Activated naive CD4-positive, alpha-beta T cell treated with anti-CD3 and anti-CD28 coated beads, Interleukin-2, amount 50 U/mL, for 24 hours (primary cell): ENCODE results near the gene HSD11B1.
A peak's percentile ranks its signal among the peaks of the same experiment; 100 is the strongest.

Source experiments
- H3K27ac Mint-ChIP-seq: one replicate; pipeline ENCODE4 v1.8.0; 2021; ENCODE audit warnings: mild to moderate bottlenecking, mixed read lengths
- H3K27me3 Mint-ChIP-seq: one replicate; pipeline ENCODE4 v1.8.0; 2021; ENCODE audit warnings: mixed read lengths
- H3K36me3 Mint-ChIP-seq: one replicate; pipeline ENCODE4 v1.8.0; 2021; ENCODE audit warnings: mixed read lengths
- H3K4me1 Mint-ChIP-seq: one replicate; pipeline ENCODE4 v1.8.0; 2021; ENCODE audit warnings: mixed read lengths
- H3K4me3 Mint-ChIP-seq: one replicate; pipeline ENCODE4 v1.8.0; 2021; ENCODE audit warnings: mild to moderate bottlenecking, mixed read lengths
- H3K9me3 Mint-ChIP-seq: one replicate; pipeline ENCODE4 v1.8.0; 2021; ENCODE audit warnings: mixed read lengths

Gene HSD11B1

GRCh38 chr1:209706622-209707021, 2.0 kb downstream of the HSD11B1 start:
- H3K4me3 Mint-ChIP-seq, result no peak overlapping the region

GRCh38 chr1:209707308-209707707, 2.7 kb downstream of the HSD11B1 start:
- Mint-ChIP-seq H3K9me3 (no peaks in the 10 kb centered on the region), H3K4me3 (no peak overlapping the region), H3K36me3 (no peaks in the 10 kb centered on the region), H3K27me3 (no peaks in the 10 kb centered on the region), H3K27ac (peak overlapping the region; percentile 25), H3K4me1 (peaks cover 40% of the 10 kb centered on the region)

More at GRCh38 chr1:209706622-209707021, 2.0 kb downstream of the HSD11B1 start:
- no peaks in the 10 kb centered on the region for H3K27me3 Mint-ChIP-seq
- no peaks in the 10 kb centered on the region for H3K36me3 Mint-ChIP-seq
- peaks cover 40% of the 10 kb centered on the region for H3K4me1 Mint-ChIP-seq
- no peaks in the 10 kb centered on the region for H3K9me3 Mint-ChIP-seq
- no peak overlapping the region for H3K27ac Mint-ChIP-seq

- Mint-ChIP-seq H3K4me1 (peaks cover 40% of the 10 kb centered on the region), H3K4me3 (no peak overlapping the region), H3K9me3 (no peaks in the 10 kb centered on the region), H3K27me3 (no peaks in the 10 kb centered on the region), H3K36me3 (no peaks in the 10 kb centered on the region), H3K27ac (no peak overlapping the region)
Observed at GRCh38 chr1:209708297-209708696, 3.7 kb downstream of the HSD11B1 start.

- Mint-ChIP-seq H3K4me3 (no peak overlapping the region), H3K27ac (peak overlapping the region; percentile 6), H3K27me3 (no peaks in the 10 kb centered on the region), H3K36me3 (no peaks in the 10 kb centered on the region), H3K4me1 (peaks cover 31% of the 10 kb centered on the region), H3K9me3 (no peaks in the 10 kb centered on the region)
Observed at GRCh38 chr1:209710093-209710492, 5.4 kb downstream of the HSD11B1 start.

- no peaks in the 10 kb centered on the region for H3K9me3 Mint-ChIP-seq
Observed at GRCh38 chr1:209710847-209711246, 6.2 kb downstream of the HSD11B1 start.

GRCh38 chr1:209714338-209714737, 9.7 kb downstream of the HSD11B1 start:
- Mint-ChIP-seq H3K27me3 (no peaks in the 10 kb centered on the region), H3K4me3 (no peak overlapping the region), H3K27ac (peak overlapping the region; percentile 85), H3K4me1 (peaks cover 47% of the 10 kb centered on the region), H3K9me3 (no peaks in the 10 kb centered on the region), H3K36me3 (no peaks in the 10 kb centered on the region)

More at GRCh38 chr1:209710847-209711246, 6.2 kb downstream of the HSD11B1 start:
- peaks cover 37% of the 10 kb centered on the region for H3K4me1 Mint-ChIP-seq
- H3K27me3 Mint-ChIP-seq, result no peaks in the 10 kb centered on the region
- no peak overlapping the region for H3K4me3 Mint-ChIP-seq
- H3K27ac Mint-ChIP-seq, result no peak overlapping the region
- no peaks in the 10 kb centered on the region for H3K36me3 Mint-ChIP-seq

GRCh38 chr1:209715314-209715713, 10.7 kb downstream of the HSD11B1 start:
- H3K36me3 Mint-ChIP-seq, result no peaks in the 10 kb centered on the region
- H3K27ac Mint-ChIP-seq, result peak overlapping the region; percentile 31
- H3K9me3 Mint-ChIP-seq, result no peaks in the 10 kb centered on the region
- peaks cover 40% of the 10 kb centered on the region for H3K4me1 Mint-ChIP-seq
- H3K27me3 Mint-ChIP-seq, result no peaks in the 10 kb centered on the region
- peak overlapping the region; percentile 26 for H3K4me3 Mint-ChIP-seq

- Mint-ChIP-seq H3K27ac (peak overlapping the region; percentile 79), H3K36me3 (no peaks in the 10 kb centered on the region), H3K4me3 (no peak overlapping the region), H3K4me1 (peaks cover 45% of the 10 kb centered on the region), H3K27me3 (no peaks in the 10 kb centered on the region), H3K9me3 (peaks cover 5% of the 10 kb centered on the region)
Observed at GRCh38 chr1:209717818-209718217, 13.2 kb downstream of the HSD11B1 start.

- H3K4me1 Mint-ChIP-seq, result peaks cover 57% of the 10 kb centered on the region
- no peak overlapping the region for H3K4me3 Mint-ChIP-seq
- no peaks in the 10 kb centered on the region for H3K36me3 Mint-ChIP-seq
- no peak overlapping the region for H3K27ac Mint-ChIP-seq
- H3K27me3 Mint-ChIP-seq, result no peaks in the 10 kb centered on the region
- H3K9me3 Mint-ChIP-seq, result peaks cover 5% of the 10 kb centered on the region
Observed at GRCh38 chr1:209720326-209720725, 15.7 kb downstream of the HSD11B1 start.

GRCh38 chr1:209720826-209721225, 16.2 kb downstream of the HSD11B1 start:
- no peak overlapping the region for H3K4me3 Mint-ChIP-seq
- no peaks in the 10 kb centered on the region for H3K27me3 Mint-ChIP-seq
- peak overlapping the region; percentile 49 for H3K27ac Mint-ChIP-seq
- peaks cover 5% of the 10 kb centered on the region for H3K9me3 Mint-ChIP-seq
- H3K4me1 Mint-ChIP-seq, result peaks cover 57% of the 10 kb centered on the region
- H3K36me3 Mint-ChIP-seq, result no peaks in the 10 kb centered on the region

GRCh38 chr1:209721323-209721722, 16.7 kb downstream of the HSD11B1 start:
- Mint-ChIP-seq H3K27me3 (no peaks in the 10 kb centered on the region), H3K4me1 (peaks cover 53% of the 10 kb centered on the region), H3K36me3 (no peaks in the 10 kb centered on the region), H3K27ac (no peak overlapping the region), H3K9me3 (peaks cover 5% of the 10 kb centered on the region), H3K4me3 (no peak overlapping the region)

- H3K4me3 Mint-ChIP-seq, result no peak overlapping the region
- H3K4me1 Mint-ChIP-seq, result peaks cover 62% of the 10 kb centered on the region
- H3K27me3 Mint-ChIP-seq, result no peaks in the 10 kb centered on the region
- peak overlapping the region; percentile 100 for H3K27ac Mint-ChIP-seq
- H3K9me3 Mint-ChIP-seq, result peaks cover 11% of the 10 kb centered on the region
- peaks cover 2% of the 10 kb centered on the region for H3K36me3 Mint-ChIP-seq
Observed at GRCh38 chr1:209723265-209723664, 18.6 kb downstream of the HSD11B1 start.

GRCh38 chr1:209723756-209724693, 19.4 kb downstream of the HSD11B1 start:
- peaks cover 2% of the 10 kb centered on the region for H3K36me3 Mint-ChIP-seq
- peaks cover 62% of the 10 kb centered on the region for H3K4me1 Mint-ChIP-seq
- H3K27me3 Mint-ChIP-seq, result no peaks in the 10 kb centered on the region
- peaks cover 11% of the 10 kb centered on the region for H3K9me3 Mint-ChIP-seq
- peak overlapping the region; percentile 100 for H3K27ac Mint-ChIP-seq
- peak overlapping the region; percentile 84 for H3K4me3 Mint-ChIP-seq

- H3K36me3 Mint-ChIP-seq, result peaks cover 2% of the 10 kb centered on the region
- peaks cover 15% of the 10 kb centered on the region for H3K9me3 Mint-ChIP-seq
- H3K4me3 Mint-ChIP-seq, result no peak overlapping the region
- H3K27ac Mint-ChIP-seq, result no peak overlapping the region
- H3K4me1 Mint-ChIP-seq, result peaks cover 55% of the 10 kb centered on the region
- H3K27me3 Mint-ChIP-seq, result no peaks in the 10 kb centered on the region
Observed at GRCh38 chr1:209727286-209727685, 22.6 kb downstream of the HSD11B1 start.

GRCh38 chr1:209727785-209728184, 23.1 kb downstream of the HSD11B1 start:
- Mint-ChIP-seq H3K4me1 (peaks cover 52% of the 10 kb centered on the region), H3K4me3 (no peak overlapping the region), H3K9me3 (peaks cover 13% of the 10 kb centered on the region), H3K36me3 (peaks cover 2% of the 10 kb centered on the region), H3K27me3 (no peaks in the 10 kb centered on the region), H3K27ac (peak overlapping the region; percentile 86)

GRCh38 chr1:209728466-209728865, 23.8 kb downstream of the HSD11B1 start:
- Mint-ChIP-seq H3K27me3 (no peaks in the 10 kb centered on the region), H3K36me3 (peaks cover 2% of the 10 kb centered on the region), H3K4me3 (no peak overlapping the region), H3K4me1 (peaks cover 50% of the 10 kb centered on the region), H3K9me3 (peaks cover 13% of the 10 kb centered on the region), H3K27ac (no peak overlapping the region)
